Thyroid gland (tissue), 4 donors: ENCODE results near the gene SEZ6L.

Source experiments
- CTCF ChIP-seq, 6 experiments: fragments of 200-600 bp in 3 of 6; fragments of 450-650 bp in 3 of 6; sonication (generic) in 3 of 6; IDR thresholded peaks; one replicate each; pipeline ENCODE4 v1.5.1; 2016 to 2019; ENCODE audit warnings: antibody characterized with exemption in 6 of 6, mild to moderate bottlenecking in 2 of 6, inconsistent platforms in 1 of 6, moderate library complexity in 1 of 6
- POLR2A ChIP-seq, 2 donors: fragments of 450-650 bp; IDR thresholded peaks; one replicate each; pipeline ENCODE4 v1.6.1; 2017; ENCODE audit warnings: antibody characterized with exemption in 2 of 2, mild to moderate bottlenecking in 2 of 2, moderate library complexity in 1 of 2

- TF ChIP-seq CTCF (IDR thresholded peaks at IDR 0.05) (no peak), POLR2A (IDR thresholded peaks at IDR 0.05) (no peak)
Measured at GRCh38 chr22:26168330-26168851, 871 bp upstream of the SEZ6L start.
